ENCODE data around the gene SLC35F4.

SLC35F4 gene

DNA sequence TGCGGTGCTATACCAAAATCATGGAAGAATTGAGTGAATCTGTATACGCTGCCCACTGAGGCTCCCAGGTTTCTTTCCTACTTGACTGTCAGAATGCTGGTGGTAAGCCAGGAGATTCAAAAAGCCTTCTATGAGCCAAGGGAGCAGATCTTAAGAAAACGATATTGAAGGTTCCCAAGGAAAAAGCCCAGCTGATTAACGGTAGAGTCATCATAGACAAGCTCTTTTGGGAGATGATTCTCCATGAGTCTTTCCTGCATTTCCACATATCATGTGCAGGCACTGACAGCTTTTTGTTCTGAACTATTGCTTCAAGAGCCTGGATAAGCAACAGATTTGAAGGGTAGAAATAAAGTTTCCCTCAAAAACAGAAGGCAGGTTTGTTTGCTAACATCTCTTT lies 17.5 kb downstream of the SLC35F4 start:
- DNase-seq (ENCODE audit: low read depth) = peak; percentile 33

DNA sequence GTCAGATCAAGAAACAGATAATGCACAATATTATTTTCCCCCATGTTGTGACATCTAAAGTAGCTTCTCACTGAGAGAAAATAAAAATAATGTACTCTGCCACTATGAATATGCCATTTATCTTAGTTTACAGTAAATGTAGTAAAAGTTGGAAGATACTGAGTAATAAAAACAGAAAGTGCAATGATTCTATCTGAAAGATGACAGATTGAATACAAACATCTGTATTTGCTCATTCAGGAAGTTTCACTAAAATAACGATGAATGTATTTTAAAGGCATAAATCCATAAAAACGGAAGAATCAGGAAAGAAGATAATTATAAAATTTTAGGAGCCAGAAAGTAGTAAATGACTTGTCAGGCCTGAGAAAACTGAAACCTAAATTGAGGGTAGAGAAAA lies 18.2 kb downstream of the SLC35F4 start:
- DNase-seq (ENCODE audit: low read depth) = no peak

DNA sequence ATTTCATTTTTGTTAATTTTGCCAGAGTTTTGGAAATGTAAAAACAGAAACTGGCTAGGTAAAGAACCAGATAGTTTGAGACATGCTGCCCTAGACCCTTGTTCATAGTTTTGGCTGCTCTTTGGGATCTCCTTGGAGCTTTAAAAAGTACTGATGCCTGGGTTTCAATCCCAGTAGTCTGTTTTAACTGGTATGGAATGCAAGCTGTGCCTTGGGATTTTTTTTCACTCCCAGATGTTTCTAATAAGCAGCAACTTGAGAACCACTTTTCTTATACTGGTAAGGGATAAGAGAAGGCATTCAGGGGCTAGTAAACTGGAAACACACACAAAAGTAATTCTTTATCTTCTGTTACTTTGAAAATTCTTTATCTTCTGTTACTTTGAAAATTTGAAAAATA lies 18.8 kb downstream of the SLC35F4 start:
- DNase-seq (ENCODE audit: low read depth) = no peak

DNA sequence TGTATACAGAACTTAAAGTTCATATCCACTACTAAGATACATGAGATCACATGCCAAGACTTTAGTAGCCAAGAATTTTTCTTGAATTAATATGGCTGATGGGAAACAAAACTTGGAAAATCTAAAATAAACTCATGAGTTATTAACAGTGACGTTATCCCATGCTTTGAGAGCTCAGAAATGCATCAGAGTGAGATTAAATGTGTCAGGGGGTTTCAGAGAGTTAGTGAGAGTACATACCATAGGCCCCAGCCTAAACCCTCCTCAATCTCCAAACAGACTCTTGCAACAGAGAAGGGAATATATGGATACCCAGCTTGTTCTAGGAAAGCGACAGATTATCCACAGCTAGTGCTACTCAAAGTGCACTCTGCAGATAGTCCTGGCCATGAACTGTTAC lies 19.3 kb downstream of the SLC35F4 start:
- DNase-seq (ENCODE audit: low read depth) = no peak

DNA sequence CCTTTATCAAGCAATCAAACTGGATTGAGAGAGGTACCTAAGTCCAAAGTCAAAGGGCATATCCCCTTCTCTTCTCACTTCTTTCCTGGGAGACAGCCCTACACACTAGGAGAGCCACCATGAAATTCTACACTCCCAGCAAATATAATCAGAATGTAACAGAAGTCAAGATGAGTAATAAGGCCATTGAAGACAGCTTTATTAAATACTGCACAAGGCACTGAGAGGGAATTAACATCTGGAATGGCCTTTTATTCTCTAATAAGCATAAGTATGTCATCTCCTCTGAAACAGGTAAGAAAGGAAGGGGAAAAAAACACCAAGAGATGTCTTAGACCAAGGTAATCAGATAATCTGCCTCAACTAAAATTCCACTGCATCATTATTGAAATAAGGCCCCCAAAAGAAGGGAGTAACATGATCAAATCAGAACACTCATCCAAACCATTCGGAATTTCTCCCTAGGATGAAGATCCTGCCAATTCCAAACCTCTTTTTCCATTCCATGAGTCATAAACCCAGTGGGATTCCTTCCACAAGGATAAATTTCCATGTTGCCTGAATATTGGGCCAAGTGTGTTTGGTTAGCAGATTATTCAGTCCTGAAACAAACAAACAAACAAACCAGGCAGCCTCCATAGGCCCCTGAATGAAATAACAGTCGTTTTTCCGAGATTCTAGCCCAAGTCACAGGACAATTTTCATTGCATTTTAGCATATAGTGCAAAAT lies 19.9 kb downstream of the SLC35F4 start:
- peak; percentile 13 for DNase-seq (ENCODE audit: low read depth)

DNA sequence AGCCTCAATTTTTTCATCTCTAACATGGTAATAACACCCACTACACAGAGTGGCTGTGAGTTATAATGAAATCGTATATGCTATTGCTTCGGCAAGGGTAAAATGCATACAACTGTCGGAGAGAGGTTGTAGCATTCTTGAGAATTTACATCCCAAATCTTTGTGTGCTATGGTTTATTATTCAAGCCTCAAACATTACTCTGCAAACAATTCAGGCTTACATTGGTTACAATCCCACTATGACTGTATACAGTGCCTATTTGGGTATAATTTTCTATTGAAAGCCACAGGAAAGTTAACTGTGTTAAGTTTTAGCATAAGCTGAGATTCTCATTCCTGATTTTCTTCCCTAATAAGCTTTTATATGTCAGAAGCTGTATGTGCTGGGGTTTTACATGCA lies 20.6 kb downstream of the SLC35F4 start:
- DNase-seq (ENCODE audit: low read depth) = no peak

DNA sequence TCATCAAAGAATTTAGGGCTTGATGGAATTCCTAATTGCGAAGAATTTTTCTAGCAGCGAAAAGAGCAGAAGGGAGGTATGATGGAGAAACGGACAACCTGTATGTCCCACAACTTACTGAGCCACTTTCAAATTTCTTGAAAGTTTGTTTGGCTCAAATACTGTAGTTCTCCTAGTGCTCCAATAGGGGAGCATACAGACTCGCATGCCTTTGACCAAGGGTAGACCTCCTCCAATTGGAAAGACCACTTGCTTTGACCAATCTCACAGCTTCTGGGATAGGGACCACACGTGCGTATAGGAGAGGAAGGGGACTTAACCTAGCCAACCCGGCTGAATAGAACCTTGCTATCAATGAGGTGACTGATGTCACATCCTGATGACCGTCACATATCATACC lies 28.6 kb downstream of the SLC35F4 start:
- no peak for DNase-seq (ENCODE audit: low read depth)

DNA sequence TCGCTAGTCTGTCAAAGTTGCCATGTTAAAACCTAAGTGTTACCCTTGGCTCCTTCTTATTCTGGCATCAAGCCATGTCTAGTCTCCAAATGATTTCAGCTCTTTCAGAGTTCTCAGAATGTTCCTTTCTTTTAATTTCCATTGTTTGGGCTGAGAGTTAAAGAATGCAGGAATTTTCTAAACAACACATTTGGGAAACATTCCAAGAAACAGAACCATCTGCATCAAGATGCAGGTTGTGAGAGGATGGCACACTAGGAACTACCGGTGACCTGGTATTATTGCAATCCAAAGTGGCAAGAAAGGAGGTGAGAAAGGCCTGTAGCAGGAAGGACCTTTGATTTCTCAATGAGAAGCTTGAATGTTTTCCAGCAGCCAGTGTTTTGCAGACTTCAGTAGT lies 30.1 kb downstream of the SLC35F4 start:
- no peak for DNase-seq (ENCODE audit: low read depth)

DNA sequence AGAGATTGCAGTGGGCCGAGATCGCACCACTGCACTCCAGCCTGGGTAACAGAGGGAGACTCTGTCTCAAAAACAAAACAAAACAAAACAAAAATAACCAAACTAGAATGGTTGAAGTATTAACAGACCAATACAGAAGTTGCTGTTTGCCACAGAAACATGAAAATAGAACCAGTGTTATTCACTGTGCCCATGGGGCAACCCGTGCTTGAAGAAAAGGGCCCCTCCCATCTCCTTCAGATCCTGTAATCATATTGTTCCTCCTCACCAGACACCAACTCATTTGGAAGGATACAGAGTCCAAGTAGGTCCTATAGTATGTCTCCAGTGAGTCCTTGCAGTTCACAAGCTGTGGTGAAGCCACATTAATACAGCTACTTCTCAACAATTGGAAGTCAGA lies 30.9 kb downstream of the SLC35F4 start:
- no peak for DNase-seq (ENCODE audit: low read depth)

DNA sequence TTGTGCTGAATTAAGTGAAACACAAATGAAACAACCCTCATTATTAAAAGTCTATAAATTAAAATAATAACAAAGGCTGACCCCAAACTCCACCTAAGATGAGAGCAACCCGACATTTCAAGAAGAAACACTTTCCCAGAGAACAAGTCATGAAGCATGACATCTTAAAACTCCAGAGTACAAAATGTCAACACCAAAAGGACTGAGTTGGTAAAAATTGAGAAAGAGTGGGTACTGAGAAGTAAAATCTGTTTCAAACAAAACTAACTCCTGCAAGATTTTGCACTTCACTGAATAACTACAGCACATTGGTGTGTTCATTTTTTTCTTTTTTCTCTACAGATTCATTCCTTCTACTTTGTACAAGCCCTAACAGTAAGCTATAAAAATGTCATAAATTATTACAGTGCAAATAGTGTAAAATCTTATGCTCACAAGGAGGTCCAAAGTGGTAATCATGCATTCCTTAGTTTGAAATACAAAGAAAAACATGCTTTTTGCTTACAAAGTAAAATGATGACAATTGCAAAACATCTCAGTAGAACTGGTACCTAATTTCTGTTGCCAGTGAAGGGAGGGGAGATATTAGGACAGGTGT lies 31.8 kb downstream of the SLC35F4 start:
- DNase-seq (ENCODE audit: low read depth) = no peak

DNA sequence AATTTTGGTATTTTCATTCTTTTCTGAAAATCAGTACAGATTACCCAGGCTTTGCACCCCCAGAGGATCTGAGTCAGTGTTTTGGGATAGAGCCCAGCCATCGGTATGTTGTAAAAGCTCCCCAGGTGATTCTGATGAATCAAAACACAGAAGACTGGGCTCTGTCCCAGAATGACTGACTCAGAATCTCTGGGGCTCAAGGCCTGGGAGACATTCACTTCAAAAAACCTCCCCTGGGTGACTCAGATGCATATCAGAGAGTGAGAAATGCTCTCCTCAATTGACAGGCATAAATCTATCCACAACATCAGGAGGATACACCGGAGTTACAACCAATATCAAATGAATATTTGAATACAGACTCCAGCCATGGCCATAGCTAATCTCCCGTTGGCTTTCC lies 32.6 kb downstream of the SLC35F4 start:
- DNase-seq (ENCODE audit: low read depth) = peak; percentile 94

DNA sequence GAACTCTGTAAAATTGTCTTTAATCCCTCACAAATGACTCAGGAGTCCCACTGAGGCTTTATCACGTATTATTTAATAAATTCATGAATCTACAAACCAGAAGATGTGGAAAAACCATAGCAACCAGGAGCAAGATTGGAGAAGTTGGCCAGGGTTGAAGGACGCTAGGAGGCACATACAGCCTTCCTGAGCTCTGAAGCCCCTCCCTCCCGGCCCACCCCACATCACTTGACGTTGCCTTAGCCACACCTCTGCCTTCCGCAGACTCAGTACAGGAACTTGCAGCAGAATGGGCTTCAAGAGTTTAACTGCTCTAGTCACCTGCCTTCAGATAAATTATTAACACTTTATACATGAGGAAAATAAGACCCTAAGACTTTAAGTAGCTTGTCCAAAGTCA lies 33.9 kb downstream of the SLC35F4 start:
- DNase-seq (ENCODE audit: low read depth) = no peak

DNA sequence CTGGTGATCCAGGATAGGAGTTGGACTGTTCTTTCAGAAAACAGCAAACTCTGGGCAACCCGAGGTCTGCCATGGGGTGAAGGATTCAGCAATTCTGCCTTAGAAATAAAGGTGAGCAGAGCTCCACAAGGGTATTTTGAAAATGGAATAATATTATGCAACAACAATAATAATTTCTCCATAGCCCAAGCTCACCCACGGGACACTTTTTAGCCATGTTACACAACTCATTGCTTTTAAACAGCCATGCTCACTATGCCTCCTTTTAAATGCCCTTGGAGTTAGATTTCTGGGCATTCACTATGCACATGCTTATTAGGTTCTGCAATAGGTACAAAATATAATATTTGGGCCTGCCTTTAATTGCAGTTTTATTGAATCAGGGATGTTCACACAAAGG lies 37.2 kb downstream of the SLC35F4 start:
- DNase-seq (ENCODE audit: low read depth) = no peak

DNA sequence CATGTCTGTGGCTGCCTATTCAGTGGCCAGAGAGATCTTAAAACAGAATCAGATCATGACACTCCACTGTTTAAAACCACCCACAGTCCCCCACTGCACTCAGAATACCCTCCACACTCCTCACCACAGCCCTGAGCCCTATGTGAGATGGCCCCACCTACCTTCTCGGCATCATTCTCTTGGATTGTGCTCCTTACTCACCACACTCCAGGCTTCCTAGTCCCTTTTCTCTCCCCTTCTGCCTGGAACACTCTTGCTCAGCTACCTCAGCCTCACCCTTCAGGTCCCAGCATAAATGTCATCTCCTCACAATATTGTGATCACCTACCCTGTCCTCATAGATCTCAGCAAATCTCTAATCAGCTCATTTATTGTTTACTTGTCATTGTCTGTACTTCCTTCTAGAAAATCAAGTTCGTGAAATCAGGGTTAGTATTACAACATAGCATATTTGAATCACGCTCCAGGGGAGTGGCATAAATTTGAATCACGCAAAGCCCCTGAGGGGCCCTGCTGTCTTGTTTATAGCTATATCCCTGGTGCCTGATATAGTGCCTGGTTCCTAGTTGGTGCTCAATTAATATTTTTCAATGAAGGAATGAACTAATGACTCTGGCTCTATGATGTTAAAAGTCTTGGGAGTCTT lies 42.8 kb downstream of the SLC35F4 start:
- peak; percentile 6 for DNase-seq (ENCODE audit: low read depth)

DNA sequence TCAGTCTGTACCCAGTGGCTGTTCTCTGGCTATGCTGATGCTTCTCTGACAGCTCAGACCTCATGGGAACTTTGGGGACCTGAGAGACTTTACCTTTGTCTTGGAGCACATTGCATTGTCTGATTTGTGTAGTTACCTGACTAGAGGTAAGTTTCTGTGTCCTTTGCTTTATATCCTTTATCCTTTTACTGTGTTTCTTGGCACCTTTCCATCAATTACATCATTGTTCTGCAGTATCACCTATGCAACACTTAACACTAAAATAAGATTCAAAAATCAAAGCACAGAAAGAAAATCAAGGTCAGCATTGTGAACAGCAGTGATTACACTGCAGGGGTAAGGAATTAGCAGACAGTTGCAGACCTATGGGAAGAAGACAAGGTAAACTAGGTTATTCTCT lies 43.8 kb downstream of the SLC35F4 start:
- no peak for DNase-seq (ENCODE audit: low read depth)

DNA sequence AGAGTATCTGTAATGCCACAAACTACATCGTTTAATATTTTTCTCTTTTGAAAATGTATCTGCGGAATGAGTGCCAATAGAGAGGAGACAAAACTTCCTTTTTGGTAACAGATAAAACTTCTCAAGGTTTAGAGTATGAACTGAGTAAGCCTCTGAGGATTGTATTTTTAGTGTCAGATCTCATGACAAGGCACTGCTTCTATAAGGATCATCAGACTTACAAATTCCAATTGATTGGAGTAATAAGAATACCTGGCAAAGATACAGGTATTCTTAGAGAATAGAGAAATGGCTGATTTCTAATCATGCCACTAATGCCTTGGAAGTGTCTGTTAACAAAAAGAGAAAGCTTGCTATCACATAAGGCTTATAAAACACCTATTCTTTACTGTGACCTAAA lies 45.3 kb downstream of the SLC35F4 start:
- no peak for DNase-seq (ENCODE audit: low read depth)

DNA sequence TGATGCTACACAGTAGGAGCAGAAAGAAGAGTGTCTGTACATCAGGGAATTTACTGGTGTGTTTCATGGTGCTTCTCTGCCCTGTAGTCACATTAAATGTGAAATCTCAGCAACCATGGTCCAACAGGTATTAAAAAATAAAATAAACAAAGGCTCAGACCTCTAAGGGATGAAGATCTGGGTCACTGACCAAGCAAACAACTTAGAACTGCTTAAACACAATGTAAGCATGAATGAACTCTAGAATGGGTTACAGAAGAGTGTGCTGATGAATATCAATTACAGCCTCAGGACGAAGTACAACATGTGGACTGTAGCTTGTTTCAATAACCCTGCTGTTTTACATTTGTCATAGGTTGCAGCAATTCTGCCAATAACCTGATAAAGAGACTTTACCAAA lies 47.4 kb downstream of the SLC35F4 start:
- DNase-seq (ENCODE audit: low read depth) = no peak

DNA sequence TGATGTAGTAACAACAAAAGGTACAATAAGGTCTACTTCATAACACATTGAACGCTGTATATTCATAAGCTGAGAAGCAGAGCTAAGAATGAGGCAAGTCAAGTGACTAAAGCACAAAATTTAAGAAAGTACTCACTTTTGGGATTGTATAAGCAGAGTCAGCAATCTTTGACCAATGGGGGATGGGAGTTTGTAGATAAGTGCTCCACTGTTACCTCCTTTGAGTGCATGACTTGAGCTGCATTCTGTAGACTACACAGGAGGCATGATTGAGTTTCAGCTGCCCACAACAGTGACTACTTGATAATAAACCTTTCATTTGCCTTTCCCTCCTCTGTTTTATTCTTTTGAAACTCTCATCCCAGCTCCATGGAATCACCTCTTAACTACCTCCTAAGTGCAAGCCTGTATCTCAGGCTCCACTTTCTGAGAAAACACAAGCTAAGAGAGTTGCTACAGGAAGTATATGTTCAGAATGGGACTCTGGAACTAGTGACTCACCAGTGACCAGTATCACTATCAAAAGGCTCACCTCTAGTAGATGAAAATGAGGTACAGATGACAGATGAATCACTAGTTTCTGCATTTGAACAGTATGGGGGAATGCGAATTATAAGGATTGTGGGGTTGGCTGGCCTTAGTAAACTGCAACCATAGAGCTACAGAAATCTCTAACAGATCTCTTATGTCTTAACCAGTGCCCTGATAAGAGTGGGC lies 49.2 kb downstream of the SLC35F4 start:
- DNase-seq (ENCODE audit: low read depth) = peak; percentile 13

DNA sequence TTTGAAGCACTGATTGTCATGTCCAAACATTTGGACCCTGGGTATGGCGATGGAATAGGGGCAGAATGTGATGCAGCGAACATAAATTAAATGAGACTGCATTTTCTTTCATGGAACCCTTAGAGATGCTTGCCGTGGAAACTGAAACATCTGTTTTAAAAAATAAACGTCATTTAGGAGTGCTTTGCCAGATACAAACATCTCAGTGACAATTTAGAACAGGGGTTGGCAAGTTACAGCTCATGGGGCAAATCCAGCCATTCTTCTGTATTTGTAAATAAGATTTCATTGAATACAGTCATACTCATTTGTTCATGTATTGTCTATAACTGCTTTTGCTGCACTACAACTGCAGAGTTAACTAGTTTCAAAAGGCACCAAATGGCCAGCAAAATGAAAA lies 51.2 kb downstream of the SLC35F4 start:
- no peak for DNase-seq (ENCODE audit: low read depth)

DNA sequence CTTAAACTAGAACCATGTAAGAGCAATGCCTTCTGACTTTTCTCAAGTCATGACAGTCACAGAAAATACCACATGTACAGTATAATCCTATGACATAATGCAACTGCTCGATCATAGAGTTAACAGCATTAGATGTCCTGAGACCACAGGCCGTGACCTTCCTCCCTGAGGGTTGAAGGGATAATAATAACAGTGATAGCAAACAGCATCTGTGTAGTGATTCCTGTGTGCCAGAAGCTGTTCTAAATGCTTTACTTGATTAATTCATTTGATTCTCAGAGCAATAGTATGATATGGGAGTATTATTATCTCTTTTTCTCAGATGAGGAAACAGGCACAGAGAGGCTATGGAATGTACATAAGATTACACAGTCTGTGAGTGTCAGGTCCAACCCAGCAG lies 53.2 kb downstream of the SLC35F4 start:
- no peak for DNase-seq (ENCODE audit: low read depth)

DNA sequence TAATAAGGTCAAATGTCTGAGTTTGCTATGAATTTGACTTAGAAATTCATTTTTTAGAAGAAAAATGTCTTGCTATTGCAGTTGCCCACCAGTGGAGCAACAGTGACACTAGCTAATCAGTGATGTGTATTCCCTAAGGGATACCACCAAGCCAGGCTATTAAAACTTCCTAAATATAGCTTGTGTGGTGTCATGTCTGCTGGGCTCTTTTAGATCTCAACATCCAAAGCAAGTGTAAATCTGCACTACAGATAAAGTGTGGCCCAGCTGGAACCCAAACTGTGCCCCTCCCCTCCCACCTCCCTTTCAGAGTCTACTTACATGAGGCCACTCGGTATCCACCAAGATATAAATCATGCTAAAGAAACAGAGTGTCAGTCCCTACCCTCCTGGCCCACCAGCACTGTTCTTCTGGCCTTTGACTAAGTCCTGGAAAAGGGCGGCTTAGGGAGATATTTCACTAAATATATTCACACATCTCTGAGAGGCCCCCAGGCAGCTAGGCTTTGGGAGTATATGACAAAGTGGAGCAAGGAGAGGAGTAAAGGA lies 53.8 kb downstream of the SLC35F4 start:
- no peak for DNase-seq (ENCODE audit: low read depth)

DNA sequence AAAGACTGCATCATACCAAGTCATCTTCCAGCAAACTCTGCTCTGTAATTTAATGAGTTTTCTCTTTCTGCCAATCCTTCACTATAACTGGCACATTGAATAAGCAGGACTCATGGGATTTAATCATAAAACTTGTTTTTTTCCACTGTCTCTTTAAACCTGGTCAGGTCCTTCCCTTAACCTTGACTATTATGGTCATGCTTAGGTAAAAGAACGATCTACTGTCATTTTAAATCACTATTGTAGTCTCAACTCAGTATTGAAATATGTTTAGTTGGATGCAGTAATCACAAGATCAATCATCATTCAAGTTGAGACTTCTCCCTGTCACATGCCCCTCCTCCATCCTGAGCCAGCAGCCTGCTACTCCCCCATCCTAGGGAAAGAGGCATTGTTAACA lies 56.1 kb downstream of the SLC35F4 start:
- DNase-seq (ENCODE audit: low read depth) = no peak

DNA sequence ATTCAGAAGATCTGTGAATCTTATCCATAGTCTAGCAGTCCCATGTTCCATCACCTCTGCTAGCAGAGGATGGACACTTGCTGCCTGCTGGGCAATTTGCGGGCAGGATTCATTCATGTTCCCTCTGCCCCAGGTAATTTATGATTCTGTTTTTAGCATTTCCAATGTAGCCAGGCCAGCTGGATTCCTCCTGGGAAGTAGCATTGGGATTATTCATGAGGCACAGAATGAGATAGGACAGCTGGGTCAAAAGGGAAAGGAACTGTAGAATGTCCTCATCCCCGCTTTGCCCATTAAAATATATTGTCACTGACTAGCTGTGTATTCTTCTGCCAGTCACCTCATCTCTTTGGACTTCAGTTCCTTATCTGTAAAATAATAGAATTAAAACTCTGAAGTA lies 68.7 kb downstream of the SLC35F4 start:
- no peak for DNase-seq (ENCODE audit: low read depth)
